Measurements from ENCODE around the gene MITF.

DNA sequence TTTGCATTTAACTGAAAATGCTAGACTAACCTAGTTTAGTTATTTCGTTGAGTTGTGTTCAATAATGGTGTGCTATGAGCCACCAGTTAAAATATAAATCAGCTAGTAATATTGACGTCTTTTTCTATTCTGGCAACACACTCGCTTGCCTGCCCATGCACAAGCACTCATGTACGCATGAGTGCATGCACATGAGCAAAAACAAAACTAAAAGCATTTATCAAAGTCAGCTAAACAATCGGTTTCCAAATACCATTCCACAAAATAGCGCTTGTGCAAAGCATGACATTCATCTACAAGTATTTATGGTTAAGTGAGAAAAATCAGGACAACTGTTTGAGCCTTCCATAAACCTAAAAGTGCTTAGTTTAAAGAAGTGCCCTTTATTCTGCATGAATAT is 247.2 kb downstream of the MITF start:
- no peak for TF ChIP-seq POLR2AphosphoS5 (IDR thresholded peaks at IDR 0.05; ENCODE audit: low read depth, low read length)
- TF ChIP-seq POLR2A (IDR thresholded peaks at IDR 0.05; ENCODE audit: low read depth, low read length), result no peak
